AG04450 (cell line): ENCODE measurements around the gene OLFM1. TPM values are rescaled to one million over a fixed set of nuclear protein-coding genes. Genes with fewer than 3 reads are reported as not detected.

Experiments
- CTCF ChIA-PET: fragments of 300-600, 350-600 bp; formaldehyde crosslinking; extraction: SDS; loops from one replicate; lab custom pipeline; 2022; ENCODE audit warnings: antibody characterized with exemption, inconsistent platforms; lab: Charles Lee
- POLR2A ChIA-PET: fragments of 350-600 bp; formaldehyde crosslinking; extraction: SDS; loops from one replicate; lab custom pipeline; 2021; ENCODE audit warnings: antibody characterized with exemption, inconsistent platforms; lab: Yijun Ruan, JAX
- DNase-seq: peaks from one replicate; pipeline ENCODE4 v3.0.0-alpha.2; 2011; ENCODE audit warnings: low read depth, low spot score
- H3K27ac ChIP-seq: one replicate; pipeline ENCODE4 v1.5.1; 2012; ENCODE audit warnings: low read depth, low read length, control low read depth
- H3K27me3 ChIP-seq: one replicate; pipeline ENCODE4 v1.6.0; 2012; ENCODE audit warnings: low read length; ENCODE audit not compliant: control insufficient read depth, insufficient read depth
- H3K4me3 ChIP-seq: 2 replicates; pipeline ENCODE4 v1.5.1; 2011; ENCODE audit warnings: mild to moderate bottlenecking, low read depth, low read length, control low read depth
- H3K9me3 ChIP-seq: 2 replicates; pipeline ENCODE4 v1.5.1; 2012; ENCODE audit warnings: low read length; ENCODE audit not compliant: control insufficient read depth, insufficient read depth
- CTCF ChIP-seq: IDR thresholded peaks from 2 replicates; pipeline ENCODE4 v1.5.1; 2011; ENCODE audit warnings: low read depth, low read length, control low read depth, inconsistent platforms
- polyA plus RNA-seq: library from polyadenylated mRNA; depleted of rRNA; stranded (reverse); fragments of >200 nt; gene quantifications from 2 replicates; pipeline ENCODE4 v1.2.3, GENCODE V29; 2011

Gene OLFM1
- polyA plus RNA-seq, 1 experiment: 0.16 TPM

- POLR2A ChIA-PET: no interaction called here
- CTCF ChIA-PET: no interaction called here
- Histone ChIP-seq H3K27me3 (peaks cover 25% of the 10 kb centered on the region), H3K27ac (no peak overlapping the region), H3K9me3 (no peaks in the 10 kb centered on the region; the same call in 1 of the 2 replicates), H3K4me3 (no peak overlapping the region)
- no peak for DNase-seq
- no peak for TF ChIP-seq CTCF
Observed at GRCh38 chr9:135091545-135091944, 4.1 kb downstream of the OLFM1 start.

- Histone ChIP-seq H3K27me3 (peaks cover 17% of the 10 kb centered on the region), H3K9me3 (no peaks in the 10 kb centered on the region; the same call in 1 of the 2 replicates), H3K4me3 (no peak overlapping the region), H3K27ac (no peak overlapping the region)
- DNase-seq: no peak
- ChIA-PET POLR2A (no interaction called here), CTCF (no interaction called here)
- no peak for TF ChIP-seq CTCF
Observed at GRCh38 chr9:135093111-135093510, 5.6 kb downstream of the OLFM1 start.

- ChIA-PET CTCF (no interaction called here), POLR2A (interaction anchor here (0.6 kb wide), 1 partner anchor 10 kb away, joined by 3 read pairs; no protein-coding TSS in a partner anchor)
- Histone ChIP-seq H3K27ac (no peak overlapping the region), H3K9me3 (peaks cover 3% of the 10 kb centered on the region; the same call in 1 of the 2 replicates), H3K27me3 (peaks cover 10% of the 10 kb centered on the region), H3K4me3 (no peak overlapping the region)
- DNase-seq: no peak
- TF ChIP-seq CTCF: no peak
Observed at GRCh38 chr9:135093911-135094584, 6.6 kb downstream of the OLFM1 start.

GRCh38 chr9:135095470-135096407 is 8.3 kb downstream of the OLFM1 start:
- H3K9me3 ChIP-seq: peaks cover 3% of the 10 kb centered on the region; the same call in 1 of the 2 replicates
- ChIA-PET CTCF (no interaction called here), POLR2A (no interaction called here)
- H3K27ac ChIP-seq: no peak overlapping the region
- no peak for TF ChIP-seq CTCF
- no peaks in the 10 kb centered on the region for H3K27me3 ChIP-seq
- no peak overlapping the region for H3K4me3 ChIP-seq
- DNase-seq: no peak
